Hippocampal formation (tissue), 2 donors: ENCODE measurements around the gene MED13L.
"Not testable (repeated sequence)": the region's sequence is repeated elsewhere in the genome, so short reads cannot be mapped to it uniquely, and the experiment has no call there.

Experiments used
- DNase-seq, 2 donors: peaks; one replicate each; lab custom pipeline; 2025; lab: John Stamatoyannopoulos, UW

MED13L gene

GRCh38 chr12:116303929-116304328, 26.4 kb upstream of the MED13L start:
- no peak for DNase-seq

GRCh38 chr12:116303066-116303465, 25.6 kb upstream of the MED13L start:
- DNase-seq, result no peak

- DNase-seq, result no peak
Measured at GRCh38 chr12:116302166-116303058, 24.9 kb upstream of the MED13L start.

DNA sequence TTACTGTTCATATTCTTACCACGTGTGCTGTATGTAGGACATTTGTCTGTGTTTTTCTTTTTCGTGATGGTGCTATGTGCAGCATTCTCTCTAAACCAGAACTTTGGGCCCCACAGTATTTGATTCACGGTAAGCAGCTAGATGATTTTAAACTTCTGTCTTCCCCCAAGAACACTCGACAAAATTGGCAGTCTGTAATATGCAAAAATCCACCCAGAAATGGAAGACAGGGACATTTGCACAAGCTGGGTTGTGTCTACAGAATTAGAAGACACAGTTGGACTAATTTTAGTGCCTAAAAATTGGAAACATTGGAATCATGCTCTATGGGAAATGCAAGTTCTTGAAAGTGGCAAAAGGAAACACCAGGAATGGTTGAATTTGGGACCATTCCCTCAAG, 24.1 kb upstream of the MED13L start:
- DNase-seq, result no peak

- no peak for DNase-seq
Measured at GRCh38 chr12:116299665-116300328, 22.3 kb upstream of the MED13L start.

GRCh38 chr12:116299064-116299463, 21.6 kb upstream of the MED13L start:
- DNase-seq, result no peak

- no peak for DNase-seq
Measured at GRCh38 chr12:116298578-116298977, 21.1 kb upstream of the MED13L start.

- no peak for DNase-seq
Measured at GRCh38 chr12:116297224-116297834, 19.8 kb upstream of the MED13L start.

GRCh38 chr12:116295327-116296263, 18.1 kb upstream of the MED13L start:
- DNase-seq, result no peak

- peak in 1 of 2 donors; percentile 44 for DNase-seq
Measured at GRCh38 chr12:116294454-116295165, 17.1 kb upstream of the MED13L start.

DNA sequence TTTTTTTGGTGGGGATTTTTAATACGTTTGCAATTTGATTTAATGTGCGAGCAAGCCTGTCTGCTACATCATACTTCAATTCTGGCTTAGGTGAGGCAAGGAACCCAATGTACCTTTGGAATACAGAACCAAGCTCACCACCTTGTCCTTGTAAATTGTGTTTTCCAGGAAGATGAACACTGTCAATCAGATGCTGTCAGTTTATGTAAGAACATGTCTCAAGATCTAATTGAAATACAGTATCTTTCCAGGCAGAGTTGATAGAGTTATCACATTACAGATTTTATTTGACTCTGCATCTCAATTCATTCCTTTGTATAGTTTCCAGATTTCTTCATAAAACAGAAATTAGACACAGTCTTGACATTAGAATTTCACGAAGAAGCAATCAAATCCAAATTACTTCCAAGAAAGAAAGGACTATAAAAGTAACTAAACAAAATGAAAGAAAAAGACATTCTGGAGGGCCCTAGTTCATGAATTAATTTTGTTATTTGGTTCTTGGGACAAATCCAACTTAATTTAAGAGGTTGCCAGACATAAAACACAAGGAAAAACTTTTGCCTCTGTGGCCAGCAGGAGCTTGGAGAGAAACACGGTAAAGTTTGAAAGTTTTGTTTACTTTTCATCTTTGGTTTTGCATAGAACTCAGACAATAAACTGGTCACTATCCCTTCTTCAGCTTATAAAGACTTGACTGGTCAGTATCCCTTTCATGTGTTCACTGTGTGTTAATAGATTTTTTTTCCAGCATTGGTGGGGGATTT, 16.4 kb upstream of the MED13L start:
- DNase-seq, result no peak

- DNase-seq, result no peak
Measured at GRCh38 chr12:116291218-116291617, 13.7 kb upstream of the MED13L start.

DNA sequence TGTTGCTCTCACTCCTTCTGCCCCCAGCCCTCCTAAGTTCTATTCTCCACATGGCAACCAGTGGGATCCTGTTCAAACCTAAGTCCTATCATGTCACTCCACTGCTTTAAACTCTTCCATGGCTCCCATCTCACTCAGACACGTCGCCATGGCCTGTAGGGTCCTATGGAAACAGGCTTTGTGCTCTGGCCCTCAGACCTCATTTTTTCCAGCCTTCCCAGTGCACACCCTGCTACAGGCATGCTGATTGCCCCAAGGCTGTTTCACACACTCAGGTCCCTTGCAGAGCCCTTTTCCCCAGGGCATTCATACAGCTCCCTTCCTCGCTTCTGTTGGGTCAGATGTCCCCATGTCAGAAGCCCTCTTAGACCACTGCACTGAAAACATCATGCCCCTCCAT, 11.2 kb upstream of the MED13L start:
- no peak for DNase-seq

GRCh38 chr12:116287842-116288301, 10.4 kb upstream of the MED13L start:
- no peak for DNase-seq

GRCh38 chr12:116284396-116284795, 6.9 kb upstream of the MED13L start:
- DNase-seq, result no peak

DNA sequence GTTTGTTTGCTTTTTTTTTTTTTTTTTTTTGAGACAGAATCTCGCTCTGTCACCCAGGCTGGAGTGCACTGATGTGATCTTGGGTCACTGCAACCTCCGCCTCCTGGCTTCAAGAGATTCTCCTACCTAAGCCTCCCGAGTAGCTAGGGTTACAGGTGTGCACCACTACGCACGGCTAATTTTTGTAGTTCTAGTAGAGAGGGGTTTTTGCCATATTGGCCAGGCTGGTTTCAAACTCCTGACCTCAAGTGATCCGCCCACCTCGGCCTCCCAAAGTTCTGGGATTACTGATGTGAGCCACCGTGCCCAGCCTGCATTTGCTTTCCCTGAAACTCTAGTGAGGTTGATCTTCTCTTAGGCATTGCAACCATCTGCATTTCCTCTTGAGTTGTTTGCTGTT, 6.4 kb upstream of the MED13L start:
- DNase-seq, result not testable (repeated sequence)

- DNase-seq, result no peak
Measured at GRCh38 chr12:116282371-116283286, 5.1 kb upstream of the MED13L start.

DNA sequence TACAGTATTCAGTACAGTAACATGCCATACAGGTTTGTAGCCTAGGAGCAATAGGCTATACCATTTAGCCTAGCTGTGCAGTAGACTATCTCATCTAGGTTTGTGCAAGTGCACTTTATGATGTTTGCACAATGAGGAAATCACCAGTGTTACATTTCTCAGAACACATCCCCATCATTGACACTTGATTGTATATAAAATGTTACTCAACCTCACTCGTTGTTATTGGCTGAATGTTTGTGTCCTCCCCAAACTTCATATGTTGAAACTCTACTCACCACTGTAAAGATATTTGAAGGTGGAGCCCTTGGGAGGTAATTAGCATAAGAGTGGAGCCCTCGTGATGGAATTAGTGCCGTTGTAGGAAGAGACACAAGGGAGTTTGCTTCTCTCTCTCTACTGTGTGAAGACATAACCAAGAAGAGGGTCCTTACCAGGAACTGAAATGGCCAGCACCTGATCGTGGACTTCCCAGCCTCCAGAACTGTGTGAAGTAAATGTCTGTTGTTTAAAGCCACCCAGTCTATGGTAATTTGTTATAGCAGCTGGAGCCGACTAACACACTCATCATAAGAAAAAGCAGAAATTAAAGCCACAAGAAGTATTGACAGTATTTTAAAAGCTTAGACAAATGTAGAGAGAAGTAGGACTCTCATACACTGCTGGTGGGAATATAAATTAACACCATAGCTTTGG, 3.2 kb upstream of the MED13L start:
- DNase-seq, result no peak
